Keratinocyte (primary cell): ENCODE results near the gene MLXIP. TPM values are rescaled to one million over a fixed set of nuclear protein-coding genes. Genes with fewer than 3 reads are reported as not detected.

ENCODE experiments used
- DNase-seq: peaks from one replicate; pipeline ENCODE4 v3.0.0-alpha.2; 2011; ENCODE audit warnings: low read depth, missing footprints, low spot score
- FAIRE-seq: peaks from 2 replicates; lab custom pipeline; 2011; peaks lifted over from hg19 to GRCh38; lab: Jason Lieb, UNC
- H2AFZ ChIP-seq: 2 replicates; pipeline ENCODE4 v1.6.0; 2012; ENCODE audit warnings: low read length, control low read depth, inconsistent platforms; ENCODE audit not compliant: control insufficient read depth
- H3K27ac ChIP-seq: 2 replicates; pipeline ENCODE4 v1.5.1; 2011; ENCODE audit warnings: low read length; ENCODE audit not compliant: control insufficient read depth, insufficient read depth
- H3K27me3 ChIP-seq: 3 replicates; pipeline ENCODE4 v1.6.0; 2011; ENCODE audit warnings: low read length; ENCODE audit not compliant: control insufficient read depth, insufficient read depth; ENCODE audit errors: extremely low read depth
- H3K36me3 ChIP-seq, 2 experiments: 2 replicates in 1 of 2; 3 replicates in 1 of 2; pipeline ENCODE4 v1.5.1; 2011; ENCODE audit warnings: low read length in 2 of 2, mild to moderate bottlenecking in 1 of 2; ENCODE audit not compliant: control insufficient read depth in 2 of 2, insufficient read depth in 2 of 2; ENCODE audit errors: extremely low read depth in 1 of 2
- H3K4me1 ChIP-seq: 3 replicates; pipeline ENCODE4 v1.5.1; 2011; ENCODE audit warnings: low read length; ENCODE audit not compliant: control insufficient read depth, insufficient read depth; ENCODE audit errors: extremely low read depth
- H3K4me2 ChIP-seq: 3 replicates; pipeline ENCODE4 v1.6.0; 2011; ENCODE audit warnings: low read depth, low read length; ENCODE audit not compliant: control insufficient read depth, insufficient read depth; ENCODE audit errors: extremely low read depth
- H3K4me3 ChIP-seq, 3 experiments: fragments of 200-600 bp in 1 of 3; sonication (generic) in 1 of 3; 2 replicates in 2 of 3; 3 replicates in 1 of 3; pipeline ENCODE4 v1.5.1; 2011 to 2016; ENCODE audit warnings: low read length in 3 of 3, mild to moderate bottlenecking in 3 of 3, control low read depth in 2 of 3, inconsistent platforms in 1 of 3, low read depth in 1 of 3, mixed read lengths in 1 of 3, mixed run types in 1 of 3, moderate library complexity in 1 of 3; ENCODE audit not compliant: control insufficient read depth in 2 of 3, insufficient read depth in 2 of 3; ENCODE audit errors: extremely low read depth in 1 of 3
- H3K79me2 ChIP-seq: 2 replicates; pipeline ENCODE4 v1.6.0; 2012; ENCODE audit warnings: low read length; ENCODE audit not compliant: control insufficient read depth, insufficient read depth
- H3K9ac ChIP-seq: 3 replicates; pipeline ENCODE4 v1.6.0; 2011; ENCODE audit warnings: low read length; ENCODE audit not compliant: control insufficient read depth, insufficient read depth; ENCODE audit errors: extremely low read depth
- H3K9me1 ChIP-seq: 3 replicates; pipeline ENCODE4 v1.6.0; 2011; ENCODE audit warnings: low read length; ENCODE audit not compliant: control insufficient read depth, insufficient read depth; ENCODE audit errors: extremely low read depth
- H3K9me3 ChIP-seq: 2 replicates; pipeline ENCODE4 v1.5.1; 2012; ENCODE audit warnings: low read depth, low read length; ENCODE audit not compliant: control insufficient read depth
- H4K20me1 ChIP-seq: 3 replicates; pipeline ENCODE4 v1.6.0; 2011; ENCODE audit warnings: low read length; ENCODE audit not compliant: control insufficient read depth, insufficient read depth; ENCODE audit errors: extremely low read depth
- CTCF ChIP-seq, 3 experiments: IDR thresholded peaks in 1 of 3; conservative IDR thresholded peaks in 1 of 3; optimal IDR thresholded peaks in 1 of 3; 2 replicates in 2 of 3; 3 replicates in 1 of 3; pipeline versions ENCODE3 to v1.5.1; 2011; ENCODE audit warnings: low read length in 3 of 3, mild to moderate bottlenecking in 3 of 3, moderate library complexity in 2 of 3, control low read depth in 1 of 3, inconsistent platforms in 1 of 3; ENCODE audit not compliant: insufficient read depth in 2 of 3; ENCODE audit errors: extremely low read depth in 1 of 3
- EZH2 ChIP-seq: IDR thresholded peaks from one replicate; pipeline ENCODE4 v1.6.1; 2012; ENCODE audit warnings: inconsistent platforms, mild to moderate bottlenecking, low read length, moderate library complexity
- dilution Hi-C: fragments of 300-500 bp; cut with MboI; formaldehyde crosslinking; loops from one replicate; pipeline ENCODE4 v1.7.0; 2020; ENCODE audit warnings: low sequenced_read_pairs; ENCODE audit not compliant: extremely low pct_ligation_motif_present
- polyA plus RNA-seq, 5 experiments: library from polyadenylated mRNA; depleted of rRNA in 3 of 5; stranded (reverse) in 3 of 5; stranded (forward) in 1 of 5; unstranded in 1 of 5; fragments of >200 nt; gene quantifications; 1 replicate in 1 of 5; 2 replicates in 3 of 5; 3 replicates in 1 of 5; pipeline versions ENCODE4 v1.2.1 to v1.2.3, GENCODE V29; 2011 to 2012; ENCODE audit warnings: missing spikeins in 2 of 5, low read depth in 1 of 5, low replicate concordance in 1 of 5

Gene MLXIP
- polyA plus RNA-seq, 1 donor (not counting 4 experiments of a cell fraction or from before 2014, with no cell fraction given), result 5.5 TPM

- no peak for FAIRE-seq
- no peak overlapping the region for H2AFZ ChIP-seq
- TF ChIP-seq EZH2 (no peak), CTCF (optimal IDR thresholded peaks at IDR 0.05 in 1 of 3, IDR thresholded peaks at IDR 0.05 in 1 of 3, conservative IDR thresholded peaks at IDR 0.05 in 1 of 3; ENCODE audit: extremely low read depth in 1 of 3, insufficient read depth in 2 of 3, low read length in 3 of 3) (no peak)
- DNase-seq, result no peak
- no peak overlapping the region for H3K4me3 ChIP-seq
- no peaks in the 10 kb centered on the region for H3K79me2 ChIP-seq
- no peaks in the 10 kb centered on the region for H4K20me1 ChIP-seq
- H3K4me1 ChIP-seq, result peaks cover 8% of the 10 kb centered on the region
- no peaks in the 10 kb centered on the region for H3K36me3 ChIP-seq
- no peaks in the 10 kb centered on the region for H3K9me3 ChIP-seq
- no peak overlapping the region for H3K27ac ChIP-seq
- H3K9me1 ChIP-seq, result no peaks in the 10 kb centered on the region
- no peak overlapping the region for H3K4me2 ChIP-seq
- H3K27me3 ChIP-seq, result no peaks in the 10 kb centered on the region
- no peak overlapping the region for H3K9ac ChIP-seq
- dilution Hi-C loops, result no loop called here
Measured at GRCh38 chr12:122185494-122186082, 107.0 kb downstream of the MLXIP start.

DNA sequence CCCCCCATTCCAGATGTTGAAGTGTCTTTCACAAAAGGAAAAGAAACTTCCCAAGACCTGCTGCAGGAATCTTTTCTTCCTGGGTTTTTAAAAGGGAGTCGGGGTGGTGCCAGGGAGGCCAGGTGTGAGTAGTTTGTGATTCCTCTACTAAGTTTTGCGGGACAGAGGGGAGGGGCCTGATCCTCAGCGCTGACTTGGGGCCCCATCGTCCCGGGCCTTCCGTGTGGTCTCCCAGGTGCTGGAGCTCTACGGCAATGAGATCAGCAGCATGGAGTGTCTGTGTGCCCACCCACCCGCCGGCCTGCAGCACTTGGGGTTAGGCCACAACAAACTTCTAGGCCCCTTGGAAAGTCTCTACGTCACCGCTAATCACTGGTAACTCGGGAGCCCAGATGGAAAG, 108.9 kb downstream of the MLXIP start:
- H3K27ac ChIP-seq, result no peak overlapping the region
- dilution Hi-C loops, result no loop called here
- FAIRE-seq (no peak), DNase-seq (no peak)
- H3K79me2 ChIP-seq, result no peaks in the 10 kb centered on the region
- H3K4me1 ChIP-seq, result peaks cover 3% of the 10 kb centered on the region
- no peak overlapping the region for H2AFZ ChIP-seq
- H3K27me3 ChIP-seq, result no peaks in the 10 kb centered on the region
- H3K9me1 ChIP-seq, result no peaks in the 10 kb centered on the region
- no peak overlapping the region for H3K9ac ChIP-seq
- no peaks in the 10 kb centered on the region for H4K20me1 ChIP-seq
- no peak overlapping the region for H3K4me2 ChIP-seq
- no peaks in the 10 kb centered on the region for H3K9me3 ChIP-seq
- TF ChIP-seq CTCF (optimal IDR thresholded peaks at IDR 0.05 in 1 of 3, IDR thresholded peaks at IDR 0.05 in 1 of 3, conservative IDR thresholded peaks at IDR 0.05 in 1 of 3; ENCODE audit: extremely low read depth in 1 of 3, insufficient read depth in 2 of 3, low read length in 3 of 3), result no peak
- no peak for TF ChIP-seq EZH2
- H3K4me3 ChIP-seq, result no peak overlapping the region
- no peaks in the 10 kb centered on the region for H3K36me3 ChIP-seq
